Measurements from ENCODE around the gene HSD11B2.

DNA sequence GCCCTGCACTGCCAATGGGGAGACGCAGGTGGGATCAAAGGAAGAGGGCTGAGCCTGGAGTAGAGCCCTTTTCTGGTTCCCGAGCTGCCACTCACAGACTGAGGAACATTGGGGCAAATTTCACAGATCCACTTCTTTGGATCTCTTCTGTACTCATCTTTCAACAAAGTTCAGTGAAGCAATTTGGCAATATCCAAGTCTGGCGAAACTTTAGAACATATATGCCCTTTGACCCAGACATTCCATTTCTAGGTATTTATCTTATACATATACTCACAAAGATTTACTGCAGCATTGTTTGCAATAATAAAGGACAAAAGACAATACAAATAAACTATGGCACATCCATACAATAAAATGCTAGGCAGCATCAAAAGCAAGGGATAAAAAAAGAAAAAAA lies 19.6 kb upstream of the HSD11B2 start:
- TF ChIP-seq MAX (IDR thresholded peaks at IDR 0.05; ENCODE audit: low read depth, low read length) (no peak), CTCF (IDR thresholded peaks at IDR 0.05; ENCODE audit: low read depth, low read length) (no peak)

Measured in NB4 (cell line).